Measurements from ENCODE around the gene CDK17. TPM values are rescaled to one million over a fixed set of nuclear protein-coding genes. Genes with fewer than 3 reads are reported as not detected.
"Not testable (repeated sequence)": the region's sequence is repeated elsewhere in the genome, so short reads cannot be mapped to it uniquely, and the experiment has no call there.

Gene CDK17
- total RNA-seq, 1 donor from 2014 or later: 132 TPM

- no peak for DNase-seq (ENCODE audit: low spot score in 2 of 2)
- FAIRE-seq: no peak
These were observed 39.7 kb downstream of the CDK17 start for GRCh38 chr12:96360550-96360949.

GRCh38 chr12:96359328-96359727, 40.9 kb downstream of the CDK17 start:
- FAIRE-seq: no peak
- DNase-seq (ENCODE audit: low spot score in 2 of 2): no peak

- no peak for FAIRE-seq
These were observed 43.4 kb downstream of the CDK17 start for GRCh38 chr12:96356831-96357230.

GRCh38 chr12:96354844-96355534, 45.2 kb downstream of the CDK17 start:
- DNase-seq (ENCODE audit: low spot score in 2 of 2) (no peak), FAIRE-seq (no peak)

More at GRCh38 chr12:96356831-96357230, 43.4 kb downstream of the CDK17 start:
- no peak for DNase-seq (ENCODE audit: low spot score in 2 of 2)

GRCh38 chr12:96354326-96354725, 45.9 kb downstream of the CDK17 start:
- DNase-seq (ENCODE audit: low spot score in 2 of 2) (no peak), FAIRE-seq (no peak)

GRCh38 chr12:96352161-96352835, 47.9 kb downstream of the CDK17 start:
- DNase-seq (ENCODE audit: low spot score in 2 of 2): no peak
- no peak for FAIRE-seq

- FAIRE-seq (no peak), DNase-seq (ENCODE audit: low spot score in 2 of 2) (no peak)
These were observed 49.3 kb downstream of the CDK17 start for GRCh38 chr12:96350982-96351381.

GRCh38 chr12:96347130-96347699, 53.0 kb downstream of the CDK17 start:
- FAIRE-seq: no peak
- no peak for DNase-seq (ENCODE audit: low spot score in 2 of 2)

GRCh38 chr12:96346716-96347115, 53.5 kb downstream of the CDK17 start:
- FAIRE-seq; DNase-seq (ENCODE audit: low spot score in 2 of 2): not testable (repeated sequence)

GRCh38 chr12:96344124-96344695, 56.0 kb downstream of the CDK17 start:
- DNase-seq (ENCODE audit: low spot score in 2 of 2) (no peak), FAIRE-seq (no peak)

- DNase-seq (ENCODE audit: low spot score in 2 of 2) (no peak), FAIRE-seq (no peak)
These were observed 56.8 kb downstream of the CDK17 start for GRCh38 chr12:96343347-96343954.

- DNase-seq (ENCODE audit: low spot score in 2 of 2); FAIRE-seq: not testable (repeated sequence)
These were observed 60.6 kb downstream of the CDK17 start for GRCh38 chr12:96339666-96340065.

GRCh38 chr12:96338852-96339471, 61.3 kb downstream of the CDK17 start:
- FAIRE-seq (no peak), DNase-seq (ENCODE audit: low spot score in 2 of 2) (no peak)

- FAIRE-seq (no peak), DNase-seq (ENCODE audit: low spot score in 2 of 2) (no peak)
These were observed 62.3 kb downstream of the CDK17 start for GRCh38 chr12:96337953-96338352.

GRCh38 chr12:96336489-96336888, 63.8 kb downstream of the CDK17 start:
- FAIRE-seq (no peak), DNase-seq (ENCODE audit: low spot score in 2 of 2) (no peak)

GRCh38 chr12:96335270-96335669, 65.0 kb downstream of the CDK17 start:
- no peak for FAIRE-seq

GRCh38 chr12:96334502-96334901, 65.7 kb downstream of the CDK17 start:
- DNase-seq (ENCODE audit: low spot score in 2 of 2) (no peak), FAIRE-seq (no peak)

More at GRCh38 chr12:96335270-96335669, 65.0 kb downstream of the CDK17 start:
- DNase-seq (ENCODE audit: low spot score in 2 of 2): no peak

- FAIRE-seq (no peak), DNase-seq (ENCODE audit: low spot score in 2 of 2) (no peak)
These were observed 70.7 kb downstream of the CDK17 start for GRCh38 chr12:96329545-96329944.

GRCh38 chr12:96329018-96329417, 71.2 kb downstream of the CDK17 start:
- DNase-seq (ENCODE audit: low spot score in 2 of 2) (no peak), FAIRE-seq (no peak)

- DNase-seq (ENCODE audit: low spot score in 2 of 2) (no peak), FAIRE-seq (no peak)
These were observed 72.3 kb downstream of the CDK17 start for GRCh38 chr12:96327889-96328288.
